ENCODE results near the gene NCKAP5.

Gene NCKAP5

GRCh38 chr2:132636346-132636745, 931.9 kb downstream of the NCKAP5 start:
- DNase-seq (ENCODE audit: low read depth in 2 of 2), result no peak

DNA sequence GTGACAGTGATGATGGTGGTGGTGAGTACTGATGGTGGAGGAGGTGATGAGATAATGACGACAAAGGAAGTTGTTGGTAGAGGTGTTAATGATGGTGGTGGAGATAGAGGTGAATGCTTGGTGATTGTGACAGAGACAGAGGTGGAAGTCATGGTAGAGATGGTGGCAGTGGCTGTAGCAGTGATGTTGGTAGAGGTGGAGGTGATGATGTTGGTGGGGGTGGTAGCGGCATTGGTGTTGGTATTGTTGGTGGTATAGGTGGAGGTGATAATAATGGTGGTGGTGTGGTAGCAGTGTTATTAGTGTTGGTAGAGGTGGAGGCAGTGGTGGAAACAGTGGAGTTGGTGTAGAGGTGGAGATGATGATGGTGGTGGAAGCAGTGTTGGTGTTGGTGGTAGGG, 934.6 kb downstream of the NCKAP5 start:
- no peak for DNase-seq (ENCODE audit: low read depth in 2 of 2)

DNA sequence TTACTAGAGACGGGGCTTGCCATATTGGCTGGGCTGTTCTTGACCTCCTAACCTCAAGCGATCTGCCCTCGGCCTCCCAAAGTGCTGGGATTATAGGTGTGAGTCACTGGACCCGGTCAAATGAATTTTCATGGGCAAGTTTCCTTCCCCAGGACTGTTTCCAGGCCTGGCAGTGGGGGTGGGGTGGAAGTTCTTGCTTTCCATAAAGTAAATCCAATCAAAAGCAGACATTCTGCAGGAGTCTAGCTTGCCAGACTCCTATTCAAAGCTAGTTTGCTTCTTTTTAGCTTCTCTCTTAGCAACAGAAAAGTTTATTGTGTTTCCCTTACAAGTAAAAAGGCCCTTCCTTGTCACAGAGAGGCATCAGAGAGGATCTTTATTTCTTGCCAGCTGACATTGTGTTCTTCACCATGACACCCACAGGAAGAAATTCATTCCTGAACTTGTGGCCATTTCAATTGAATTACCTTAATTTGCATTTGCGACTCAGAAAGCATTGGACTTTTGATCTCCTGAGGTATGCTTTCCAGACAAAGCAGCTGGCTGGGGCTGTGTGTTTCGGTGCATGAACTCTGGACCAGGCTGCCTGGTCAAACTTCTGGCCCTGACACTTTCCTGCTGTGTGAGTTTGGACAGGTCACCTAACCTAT, 936.1 kb downstream of the NCKAP5 start:
- no peak for DNase-seq (ENCODE audit: low read depth in 2 of 2)

DNA sequence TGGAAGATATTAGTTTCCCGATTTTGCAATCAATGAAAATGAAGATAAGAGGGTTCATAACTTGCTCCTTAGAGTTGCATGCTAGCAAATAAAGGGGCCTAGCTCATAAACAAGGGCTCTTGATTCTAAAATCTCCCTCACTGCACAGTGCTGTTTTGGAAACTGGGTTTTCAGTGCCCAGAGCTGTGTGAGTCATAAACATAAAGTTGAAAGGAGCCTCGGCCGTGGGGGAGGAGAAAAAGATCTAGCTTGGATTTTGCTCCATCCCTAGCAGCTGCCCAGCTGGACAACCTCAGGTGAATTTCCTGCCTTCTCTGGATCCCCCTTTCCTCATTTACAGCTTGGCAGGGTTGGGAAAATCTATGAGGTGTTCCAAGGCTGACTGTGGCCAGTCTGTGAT, 940.7 kb downstream of the NCKAP5 start:
- no peak for DNase-seq (ENCODE audit: low read depth in 2 of 2)

DNA sequence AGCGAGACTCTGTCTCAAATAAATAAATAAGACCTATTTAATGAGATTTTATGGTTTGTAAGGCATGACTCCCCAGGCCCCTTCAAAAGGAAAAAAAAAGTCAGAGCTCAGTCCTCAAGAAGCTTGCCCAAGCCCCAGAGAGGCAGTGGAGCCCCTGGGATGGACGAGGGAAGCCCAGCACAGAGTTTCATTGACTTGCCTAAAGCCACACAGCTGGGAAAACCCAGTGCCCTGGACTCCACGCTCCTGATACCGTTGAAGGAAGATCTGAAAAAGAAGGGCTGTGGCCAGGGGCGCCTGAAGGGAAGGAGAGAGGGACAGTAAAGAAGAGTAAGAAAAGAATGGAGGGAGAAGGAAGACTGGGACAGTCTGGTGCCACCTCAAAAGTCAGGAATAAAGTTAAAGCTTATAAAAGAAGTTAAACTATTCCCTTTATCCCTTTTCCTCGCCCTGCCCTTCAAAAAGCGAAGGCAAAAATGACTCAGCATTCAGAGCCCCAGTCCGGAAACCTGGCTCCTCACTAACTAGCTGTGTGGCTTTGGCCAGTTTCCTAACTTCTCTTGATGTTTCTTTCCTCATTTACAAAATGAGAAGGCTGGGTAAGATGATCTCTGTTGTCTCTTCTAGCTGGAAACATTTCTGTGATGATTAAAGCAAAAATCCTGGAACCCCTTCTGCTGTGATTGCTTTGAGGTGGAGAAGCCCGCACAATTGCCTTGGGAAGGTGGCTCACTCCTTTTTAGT, 945.0 kb downstream of the NCKAP5 start:
- DNase-seq (ENCODE audit: low read depth in 2 of 2), result no peak

Measured in stimulated activated CD8-positive, alpha-beta memory T cell treated with anti-CD3 and anti-CD28 coated beads, Interleukin-15, amount 100 ng/mL, for 48 hours (primary cell).